GM19099 (cell line): ENCODE results near the gene TSPAN32.

ENCODE experiments used
- POLR2A ChIP-seq: IDR thresholded peaks from 3 replicates; pipeline ENCODE4 v1.6.1; 2011; ENCODE audit warnings: low read depth; ENCODE audit not compliant: insufficient read length; ENCODE audit errors: extremely low read depth

The TSPAN32 gene

GRCh38 chr11:2293984-2294925 lies 7.6 kb upstream of the TSPAN32 start:
- no peak for TF ChIP-seq POLR2A

DNA sequence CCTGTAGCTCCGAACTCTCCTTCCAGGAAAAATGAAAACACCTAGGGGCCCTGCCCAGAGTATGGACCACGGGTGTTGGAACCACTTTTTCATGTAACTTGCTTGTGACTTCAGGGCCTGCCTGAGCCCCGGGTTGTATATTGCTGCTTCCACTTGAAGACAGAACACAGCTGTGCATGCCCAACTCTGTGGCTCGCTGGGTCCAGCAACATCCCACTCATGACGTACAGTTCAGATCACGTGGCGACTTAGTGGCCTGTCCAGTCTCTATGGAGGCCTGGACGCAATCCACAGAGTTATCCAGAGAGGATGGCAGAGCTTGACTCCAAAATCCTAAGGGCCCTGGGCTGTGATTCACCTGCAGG lies 6.9 kb upstream of the TSPAN32 start:
- TF ChIP-seq POLR2A = no peak

DNA sequence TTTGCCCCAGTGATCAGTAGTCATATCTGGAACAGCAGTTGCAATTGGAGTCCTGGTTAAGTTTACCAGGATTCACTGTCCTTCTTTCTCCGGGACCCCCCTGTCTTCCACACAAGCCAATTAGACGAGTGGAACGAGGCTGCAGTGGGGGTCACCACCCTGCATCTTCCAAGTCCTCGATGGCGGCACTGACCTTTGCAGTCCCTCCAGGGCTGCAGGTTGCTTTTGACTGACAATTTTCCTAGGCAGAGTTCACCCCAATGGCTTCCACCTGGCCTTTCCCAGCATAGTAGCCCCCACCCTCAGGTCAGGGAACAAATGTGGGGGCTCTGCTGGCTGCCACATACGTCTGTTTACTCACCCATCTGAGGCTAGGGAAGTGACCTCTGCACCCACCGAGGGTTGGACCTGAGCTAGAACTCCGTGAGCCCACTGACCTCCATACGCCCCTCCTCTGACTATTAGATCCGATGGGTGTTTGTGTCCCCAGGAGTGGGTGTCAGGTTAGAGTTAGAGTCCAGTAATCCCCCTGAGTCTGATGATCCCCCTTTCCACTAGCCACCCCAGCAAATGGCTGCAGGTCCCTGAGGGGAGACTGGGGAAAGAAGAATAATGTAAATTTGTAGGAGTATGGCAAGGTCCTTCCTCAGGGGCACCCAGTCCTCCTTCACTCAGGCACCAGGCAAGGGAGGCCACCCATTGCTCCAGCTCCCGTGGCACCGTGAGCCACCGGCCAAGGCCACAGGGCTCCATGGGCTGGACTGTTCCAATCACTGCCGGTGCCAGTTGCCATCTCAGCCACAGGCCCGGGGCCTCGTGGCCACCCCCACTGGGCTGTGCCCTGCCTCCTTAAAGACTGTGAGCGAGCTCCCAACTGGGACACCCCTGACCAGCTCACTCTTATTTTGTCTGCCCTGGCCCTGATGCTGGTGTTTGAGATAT lies 5.6 kb upstream of the TSPAN32 start:
- TF ChIP-seq POLR2A = no peak

GRCh38 chr11:2296913-2297622 lies 4.7 kb upstream of the TSPAN32 start:
- no peak for TF ChIP-seq POLR2A

DNA sequence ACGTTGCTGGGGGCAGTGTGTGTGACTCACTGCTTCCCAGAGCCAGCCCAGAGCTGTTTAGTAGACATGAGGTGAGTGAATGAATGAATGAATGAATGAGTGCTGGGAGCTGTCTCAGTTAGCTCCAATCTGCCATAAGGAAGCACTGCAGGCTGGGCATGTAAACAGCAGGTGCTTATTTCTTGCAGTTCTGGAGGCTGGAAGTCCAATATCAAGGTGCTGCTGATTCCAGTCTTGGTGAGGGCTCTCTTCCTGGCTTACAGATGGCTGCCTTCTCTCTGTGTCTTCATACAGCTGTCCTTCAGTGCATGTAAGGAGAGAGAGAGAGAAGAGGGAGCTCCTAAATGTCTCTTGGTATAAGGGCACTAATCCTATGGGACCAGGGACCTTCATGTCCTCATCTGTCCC lies 4.2 kb upstream of the TSPAN32 start:
- TF ChIP-seq POLR2A = no peak

- TF ChIP-seq POLR2A = no peak
Observed at GRCh38 chr11:2298131-2298794, 3.5 kb upstream of the TSPAN32 start.

DNA sequence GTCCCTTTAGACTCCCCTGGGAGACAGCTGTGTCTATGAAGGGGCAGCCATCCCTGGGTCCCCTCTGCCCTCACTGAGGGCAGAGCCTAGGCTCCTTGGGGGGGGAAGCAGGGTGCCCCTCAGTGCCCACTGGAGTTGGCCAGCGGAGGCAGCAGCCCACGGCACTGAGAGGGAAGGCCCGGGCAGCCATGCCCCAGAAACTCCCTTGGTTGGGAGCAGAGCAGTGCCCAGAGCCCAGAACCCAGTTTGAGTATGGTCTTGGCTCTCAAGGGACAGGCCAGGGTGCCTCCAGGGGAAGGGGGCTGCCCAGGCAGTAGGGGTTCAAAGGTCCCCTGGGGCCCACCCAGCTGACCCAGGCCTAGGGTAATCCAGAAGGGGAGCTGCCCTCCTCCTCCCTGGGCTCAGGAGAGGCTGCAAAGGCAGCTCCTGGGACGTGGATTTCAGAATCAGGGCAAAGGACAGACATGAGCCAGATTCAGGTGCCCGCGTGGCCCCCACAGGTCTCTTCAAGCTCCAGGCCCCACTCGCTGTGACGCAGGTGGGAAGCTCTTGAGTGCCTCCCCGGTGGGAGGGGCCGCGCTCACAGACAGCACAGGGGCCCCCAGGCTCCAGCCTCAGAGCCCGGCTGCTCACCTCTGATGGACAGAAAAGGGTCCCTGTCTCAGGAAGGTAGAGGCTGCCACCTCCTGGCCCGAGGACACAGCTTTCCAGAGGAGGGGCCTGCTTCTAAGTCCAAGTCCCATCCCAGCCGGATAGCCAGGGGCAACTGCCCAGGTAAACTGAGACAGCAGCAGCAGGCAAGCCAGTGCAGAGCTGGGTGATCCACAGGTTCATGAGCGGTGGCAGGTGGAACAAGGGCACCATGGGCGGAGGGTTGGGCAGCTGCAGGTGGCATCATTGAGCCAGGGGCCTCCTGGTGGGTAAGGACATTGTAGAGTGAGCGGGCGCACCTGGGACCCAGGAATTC lies 2.7 kb upstream of the TSPAN32 start:
- TF ChIP-seq POLR2A = no peak

DNA sequence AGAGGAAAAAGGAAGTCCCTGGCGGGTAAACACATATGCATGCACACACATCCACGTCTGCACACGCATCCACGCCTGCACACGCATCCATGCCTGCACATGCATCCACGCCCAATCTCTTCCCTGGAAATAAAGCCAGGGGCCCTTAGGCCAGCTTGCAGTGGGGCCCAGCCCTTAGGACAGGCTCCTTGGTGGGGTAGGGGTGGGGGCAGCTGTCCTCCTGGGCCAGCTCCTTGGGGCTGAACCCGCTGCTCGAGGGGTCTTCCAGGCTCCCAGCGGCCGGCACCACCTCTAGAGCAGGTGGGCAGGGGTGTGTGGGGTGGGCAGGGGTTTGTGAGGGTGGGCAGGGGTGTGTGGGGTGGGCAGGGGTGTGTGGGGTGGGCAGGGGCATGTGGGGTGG lies 2.0 kb upstream of the TSPAN32 start:
- no peak for TF ChIP-seq POLR2A

- TF ChIP-seq POLR2A = no peak
Observed at GRCh38 chr11:2300290-2300935, 1.4 kb upstream of the TSPAN32 start.

- TF ChIP-seq POLR2A = no peak
Observed at GRCh38 chr11:2300936-2301630, 730 bp upstream of the TSPAN32 start.

- TF ChIP-seq POLR2A = no peak
Observed at GRCh38 chr11:2302306-2302895, 588 bp downstream of the TSPAN32 start.

DNA sequence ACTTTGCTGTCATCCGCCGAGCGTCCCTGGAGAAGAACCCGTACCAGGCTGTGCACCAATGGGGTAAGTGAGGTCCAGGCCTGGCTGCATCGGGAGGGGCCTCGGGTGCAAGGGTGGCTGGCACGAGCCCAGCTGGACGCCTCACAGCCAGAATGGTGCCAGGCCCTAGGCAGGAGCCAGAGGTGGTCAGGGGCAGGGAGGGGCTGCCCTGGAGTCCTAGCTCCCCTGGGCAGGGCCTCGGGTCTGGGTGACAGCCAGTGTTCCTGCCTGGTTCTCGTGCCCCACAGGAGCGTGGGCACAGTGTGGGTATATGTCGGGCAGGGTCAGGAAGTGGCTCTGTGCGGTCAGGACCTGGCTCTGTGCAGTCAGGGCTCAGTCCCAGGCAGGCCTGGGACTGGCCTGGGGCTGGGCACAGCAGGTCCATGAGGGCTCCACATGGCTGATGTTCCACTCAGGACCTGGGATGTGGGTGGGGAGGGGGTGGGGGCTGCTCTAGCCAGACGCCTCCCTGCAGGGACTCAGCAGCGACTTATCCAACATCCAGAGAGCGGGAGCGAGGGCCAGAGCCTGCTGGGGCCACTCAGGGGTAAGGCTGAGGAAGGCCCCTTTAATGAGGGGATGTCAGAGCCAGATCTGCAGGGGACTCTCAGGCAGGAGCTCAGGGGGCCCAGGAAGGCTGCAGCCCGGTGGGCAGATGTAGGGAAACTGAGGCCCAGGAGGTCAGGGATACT lies 1.2 kb downstream of the TSPAN32 start:
- no peak for TF ChIP-seq POLR2A
